Measurements from ENCODE around the gene PRKCZ. TPM values are rescaled to one million over a fixed set of nuclear protein-coding genes. Genes with fewer than 3 reads are reported as not detected.

The PRKCZ gene
- total and polyA plus RNA-seq, 12 donors: 8.4 to 18.4 (median 14.5) TPM

- no peaks in the 10 kb centered on the region for H3K9me3 ChIP-seq
- no peak for TF ChIP-seq CTCF (IDR thresholded peaks at IDR 0.05)
- no peak overlapping the region for H3K27ac ChIP-seq
- intact Hi-C loops (cut with DNase I): no loop called here
- no peaks in the 10 kb centered on the region for H3K36me3 ChIP-seq
- H3K4me3 ChIP-seq: no peak overlapping the region
- peaks cover 0 to 5% (median 0%) of the 10 kb centered on the region in 9 donors for H3K4me1 ChIP-seq
- no peak for ATAC-seq
- peaks cover 0 to 7% (median 0%) of the 10 kb centered on the region in 7 donors for H3K27me3 ChIP-seq
- DNase-seq: no peak
- WGBS, 2 donors: 86 to 93% methylated on average over 17 of the region's 17 CpGs
Observed at GRCh38 chr1:2089051-2089450, 38.8 kb downstream of the PRKCZ start.

- DNase-seq (no peak), ATAC-seq (no peak)
- H3K36me3 ChIP-seq: no peaks in the 10 kb centered on the region
- H3K27me3 ChIP-seq: peaks cover 0 to 7% (median 0%) of the 10 kb centered on the region in 7 donors
- H3K4me1 ChIP-seq: peaks cover 0 to 10% (median 0%) of the 10 kb centered on the region in 9 donors
- H3K27ac ChIP-seq: no peak overlapping the region
- intact Hi-C loops (cut with DNase I): loop anchor here in 4 of 10 donors (5.0 to 10.0 kb wide), 3 partner anchors 74 to 87 kb away; no protein-coding TSS in a partner anchor
- H3K9me3 ChIP-seq: no peaks in the 10 kb centered on the region
- H3K4me3 ChIP-seq: no peak overlapping the region
- TF ChIP-seq CTCF (IDR thresholded peaks at IDR 0.05): no peak
- WGBS, 2 donors: 90 to 94% methylated on average over 21 to 22 of the region's 22 CpGs
Observed at GRCh38 chr1:2090216-2090890, 40.1 kb downstream of the PRKCZ start.

GRCh38 chr1:2091611-2092604, 41.7 kb downstream of the PRKCZ start:
- Histone ChIP-seq H3K27me3 (peaks cover 0 to 7% (median 0%) of the 10 kb centered on the region in 7 donors), H3K36me3 (no peaks in the 10 kb centered on the region), H3K4me3 (no peak overlapping the region), H3K9me3 (peaks cover 0 to under 1% (median 0%) of the 10 kb centered on the region in 11 donors), H3K27ac (no peak overlapping the region), H3K4me1 (peaks cover 0 to 10% (median 0%) of the 10 kb centered on the region in 9 donors)
- intact Hi-C loops (cut with DNase I): loop anchor here in 4 of 10 donors (5.0 to 10.0 kb wide), 3 partner anchors 73 to 85 kb away; no protein-coding TSS in a partner anchor
- peak in 2 of 8 donors; percentile 43 to 45 for ATAC-seq
- peak; percentile 31 to 72 (median 60) for TF ChIP-seq CTCF (IDR thresholded peaks at IDR 0.05)
- peak in 1 of 2 donors; percentile 55 for DNase-seq
- 55 to 63% methylated on average over 48 of the region's 48 CpGs for WGBS, 2 donors

GRCh38 chr1:2093055-2093454, 42.8 kb downstream of the PRKCZ start:
- 90 to 93% methylated on average over 14 of the region's 14 CpGs for WGBS, 2 donors
- peaks cover 0 to 4% (median 0%) of the 10 kb centered on the region in 7 donors for H3K27me3 ChIP-seq
- TF ChIP-seq CTCF (IDR thresholded peaks at IDR 0.05): no peak
- intact Hi-C loops (cut with DNase I): loop anchor here in 4 of 10 donors (5.0 to 10.0 kb wide), 3 partner anchors 72 to 84 kb away; no protein-coding TSS in a partner anchor
- H3K27ac ChIP-seq: no peak overlapping the region
- no peak overlapping the region for H3K4me3 ChIP-seq
- ATAC-seq: peak in 1 of 8 donors; percentile 15
- H3K4me1 ChIP-seq: peaks cover 0 to 10% (median 0%) of the 10 kb centered on the region in 9 donors
- H3K9me3 ChIP-seq: peaks cover 0 to 8% (median 0%) of the 10 kb centered on the region in 11 donors
- H3K36me3 ChIP-seq: no peaks in the 10 kb centered on the region
- DNase-seq: no peak
